K562 (cell line): ENCODE data around the gene CD47. TPM values are rescaled to one million over a fixed set of nuclear protein-coding genes. Genes with fewer than 3 reads are reported as not detected.

Experiments used
- ATAC-seq: fragments of 200-7000 bp; cut with Tn5 transposase; 3 replicates; pipeline ENCODE4 v1.9.1; 2020; ENCODE audit warnings: moderate library complexity
- BruUV-seq: library from RNA; stranded (reverse); fragments of 400-500 nt; replicated peaks from 2 replicates; lab custom pipeline; 2021; lab: Mats Ljungman, UMichigan
- CTCF ChIA-PET: fragments of 300-600 bp; formaldehyde crosslinking; extraction: SDS; loops from one replicate; lab custom pipeline; 2021; ENCODE audit warnings: low intra/inter-chr PET ratio; lab: Yijun Ruan, JAX
- POLR2A ChIA-PET: fragments of 300-600, 350-650 bp; sonication (Branson Sonifier 250); formaldehyde crosslinking; extraction: SDS; loops from one replicate; lab custom pipeline; 2021; ENCODE audit warnings: antibody characterized with exemption, inconsistent platforms; lab: Yijun Ruan, JAX
- DNase-seq, 4 experiments: peaks; one replicate each; pipeline versions ENCODE4 v3.0.0 to v3.0.0-alpha.2; 2011 to 2018; ENCODE audit warnings: low spot score in 3 of 4, mixed read lengths in 3 of 4; ENCODE audit errors: extremely low read depth in 1 of 4
- FAIRE-seq: peaks from 2 replicates; lab custom pipeline; 2011; peaks lifted over from hg19 to GRCh38; lab: Jason Lieb, UNC
- H2AFZ ChIP-seq: 2 replicates; pipeline ENCODE4 v1.6.0; 2011; ENCODE audit warnings: low read depth, low read length, control low read depth, inconsistent platforms
- H3K27ac ChIP-seq: fragments of 200-600 bp; 3 replicates; pipeline ENCODE4 v1.8.0; 2011; ENCODE audit warnings: low read depth, mild to moderate bottlenecking, control low read depth, inconsistent platforms, low read length, moderate library complexity, mixed read lengths; ENCODE audit errors: extremely low read depth
- H3K27me3 ChIP-seq, 2 experiments: fragments of 300-600 bp in 1 of 2; 2 replicates in 1 of 2; 3 replicates in 1 of 2; pipeline versions ENCODE4 v1.6.0 to v1.8.0; 2011; ENCODE audit warnings: inconsistent platforms in 2 of 2, low read length in 2 of 2, mild to moderate bottlenecking in 1 of 2, mixed read lengths in 1 of 2, moderate library complexity in 1 of 2; ENCODE audit not compliant: control insufficient read depth in 2 of 2, insufficient read depth in 2 of 2
- H3K36me3 ChIP-seq: fragments of 300-600 bp; 3 replicates; pipeline ENCODE4 v1.8.0; 2011; ENCODE audit warnings: mild to moderate bottlenecking, low read length, inconsistent platforms; ENCODE audit not compliant: control insufficient read depth, insufficient read depth
- H3K4me1 ChIP-seq, 2 experiments: fragments of 200-600 bp in 1 of 2; replicated peaks in 1 of 2; 2 replicates in 1 of 2; 3 replicates in 1 of 2; pipeline versions ENCODE4 v1.5.1 to v1.8.0; 2011; ENCODE audit warnings: inconsistent platforms in 2 of 2, low read length in 2 of 2, mild to moderate bottlenecking in 1 of 2, mixed read lengths in 1 of 2, moderate library complexity in 1 of 2; ENCODE audit not compliant: control insufficient read depth in 2 of 2, insufficient read depth in 2 of 2
- H3K4me2 ChIP-seq: 2 replicates; pipeline ENCODE4 v1.6.1; 2011; ENCODE audit warnings: low read length, control low read depth, inconsistent platforms, mixed read lengths; ENCODE audit not compliant: insufficient read depth
- H3K4me3 ChIP-seq: fragments of 200-600 bp; sonication (generic), shearing (Covaris generic); 2 replicates; pipeline ENCODE4 v1.5.1; 2016; ENCODE audit warnings: control low read depth, inconsistent platforms
- H3K79me2 ChIP-seq: fragments of 200-600 bp; 3 replicates; pipeline ENCODE4 v1.8.0; 2011; ENCODE audit warnings: low read length, inconsistent platforms; ENCODE audit not compliant: control insufficient read depth, insufficient read depth
- H3K9ac ChIP-seq, 2 experiments: 2 replicates each; pipeline versions ENCODE4 v1.6.0 to v1.6.1; 2011; ENCODE audit warnings: low read depth in 2 of 2, low read length in 2 of 2, control low read depth in 1 of 2, inconsistent platforms in 1 of 2, mild to moderate bottlenecking in 1 of 2, mixed read lengths in 1 of 2; ENCODE audit not compliant: insufficient read depth in 1 of 2
- H3K9me1 ChIP-seq: one replicate; pipeline ENCODE4 v1.6.0; 2011; ENCODE audit warnings: inconsistent platforms, mild to moderate bottlenecking, low read length, moderate library complexity; ENCODE audit not compliant: control insufficient read depth, insufficient read depth
- H3K9me3 ChIP-seq: replicated peaks from 2 replicates; pipeline ENCODE4 v1.5.1; 2011; ENCODE audit warnings: low read depth, low read length, inconsistent platforms; ENCODE audit not compliant: control insufficient read depth, insufficient read depth
- H4K20me1 ChIP-seq: replicated peaks from 2 replicates; pipeline ENCODE4 v1.6.1; 2011; ENCODE audit warnings: low read length, inconsistent platforms, mixed read lengths; ENCODE audit not compliant: control insufficient read depth, insufficient read depth
- CHD4 ChIP-seq: fragments of 200-600 bp; sonication (generic); IDR thresholded peaks from 3 replicates; pipeline ENCODE4 v1.6.1; 2012; ENCODE audit warnings: low read depth, mild to moderate bottlenecking, mixed read lengths, low read length, inconsistent platforms; ENCODE audit not compliant: insufficient read depth, insufficient replicate concordance, poor library complexity, severe bottlenecking
- DNMT1 ChIP-seq: fragments of 450-650 bp; IDR thresholded peaks from 2 replicates; pipeline ENCODE4 v1.6.1; 2016; ENCODE audit warnings: antibody characterized with exemption, mild to moderate bottlenecking
- KDM5B ChIP-seq: fragments of 200-600 bp; sonication (generic); IDR thresholded peaks from 2 replicates; pipeline ENCODE4 v1.6.1; 2012; ENCODE audit warnings: low read depth, mild to moderate bottlenecking, moderate library complexity, low read length, control low read depth, inconsistent platforms; ENCODE audit not compliant: insufficient replicate concordance
- MIER1 ChIP-seq: fragments of 450-650 bp; IDR thresholded peaks from 2 replicates; pipeline ENCODE4 v1.6.1; 2016; ENCODE audit warnings: antibody characterized with exemption, mild to moderate bottlenecking, low read depth
- STAT6 ChIP-seq: sonication (generic); formaldehyde crosslinking; IDR thresholded peaks from 2 replicates; pipeline ENCODE4 v1.8.1; 2023; ENCODE audit warnings: mild to moderate bottlenecking, missing genetic modification reagents
- ZNF140 ChIP-seq: fragments of 250-450 bp; sonication (Bioruptor Pico); IDR thresholded peaks from 2 replicates; pipeline ENCODE4 v1.8.0; 2021; ENCODE audit warnings: moderate library complexity, mild to moderate bottlenecking, inconsistent platforms
- ZNF175 ChIP-seq: fragments of 200-800 bp; sonication (Bioruptor generic); IDR thresholded peaks from 2 replicates; pipeline ENCODE4 v1.6.1; 2016; ENCODE audit warnings: low read depth, mild to moderate bottlenecking, missing genetic modification characterization, missing compliant biosample characterization
- ZNF398 ChIP-seq: fragments of 250-450 bp; sonication (Bioruptor Pico); IDR thresholded peaks from 2 replicates; pipeline ENCODE4 v1.8.0; 2021; ENCODE audit warnings: moderate library complexity, mild to moderate bottlenecking, inconsistent platforms
- ZNF449 ChIP-seq: fragments of 250-450 bp; sonication (Bioruptor Pico); IDR thresholded peaks from 2 replicates; pipeline ENCODE4 v1.8.0; 2022; ENCODE audit warnings: moderate library complexity, mild to moderate bottlenecking, inconsistent platforms
- ZNF584 ChIP-seq: fragments of 200-800 bp; sonication (Bioruptor generic); IDR thresholded peaks from 2 replicates; pipeline ENCODE4 v1.6.1; 2016; ENCODE audit warnings: low read depth, mild to moderate bottlenecking, missing genetic modification characterization, missing compliant biosample characterization
- WGBS: fragments of 100-300 bp; shearing (Covaris generic); methylation state at CpG from one replicate; pipeline ENCODE4 v1.1.6; 2016; ENCODE audit warnings: low coverage, mixed read lengths; ENCODE audit not compliant: insufficient coverage; ENCODE audit errors: missing lambda C conversion rate; 5-methylcytosine and 5-hydroxymethylcytosine counted together
- in situ Hi-C: fragments of 300-500 bp; cut with MboI; formaldehyde crosslinking; loops from 4 replicates; pipeline ENCODE4 v1.15.0; 2018; ENCODE audit warnings: inconsistent platforms, mixed read lengths
- intact Hi-C: fragments of 100-400 bp; cut with micrococcal nuclease; formaldehyde crosslinking; loops from 2 replicates; pipeline ENCODE4 v1.14.2; 2022
- polyA plus RNA-seq, 8 experiments: library from polyadenylated mRNA; depleted of rRNA in 4 of 8; stranded (reverse) in 5 of 8; unstranded in 3 of 8; fragments of >200 nt; fragmentation: Nextera tagmentation in 2 of 8; fragmentation: Illumina TruSeq in 1 of 8; extraction: Ambion mirVana in 2 of 8; extraction: Trizol in 1 of 8; gene quantifications; 2 replicates each; pipeline versions ENCODE4 v1.2.1 to v1.2.3, GENCODE V29; 2011 to 2014; ENCODE audit warnings: inconsistent platforms in 1 of 8, missing spikeins in 1 of 8
- total RNA-seq, 7 experiments: library from RNA; depleted of rRNA in 6 of 7; stranded (reverse); fragments of >200 nt in 6 of 7; fragmentation: Illumina TruSeq in 2 of 7; extraction: Trizol in 2 of 7; gene quantifications; 2 replicates each; pipeline versions ENCODE4 v1.2.1 to v1.2.3, GENCODE V29; 2011 to 2021; ENCODE audit warnings: low replicate concordance in 1 of 7

CD47 gene
- total and polyA plus RNA-seq, 9 of the 15 experiments (the other 6 are each of a cell fraction or from before 2014, with no cell fraction given), result 10.2 to 62.6 (median 36.3) TPM

- Histone ChIP-seq H3K9ac (no peak overlapping the region), H3K9me1 (no peaks in the 10 kb centered on the region), H3K36me3 (no peaks in the 10 kb centered on the region), H3K9me3 (no peaks in the 10 kb centered on the region), H3K27ac (no peak overlapping the region), H3K4me2 (no peak overlapping the region), H4K20me1 (no peaks in the 10 kb centered on the region), H2AFZ (no peak overlapping the region), H3K27me3 (no peaks in the 10 kb centered on the region), H3K4me1 (no peaks in the 10 kb centered on the region), H3K79me2 (no peaks in the 10 kb centered on the region), H3K4me3 (no peak overlapping the region)
- ATAC-seq, result no peak
- BruUV-seq, result no TSS peak
- ChIA-PET POLR2A (interaction anchor here (0.7 kb wide), 1 partner anchor 28 kb away, joined by 3 read pairs; no protein-coding TSS in a partner anchor), CTCF (no interaction called here)
- DNase-seq, result no peak
- in situ Hi-C loops, result no loop called here
- TF ChIP-seq CHD4 (no peak), STAT6 (no peak), MIER1 (no peak), ZNF140 (CRISPR knock-in tag) (no peak), ZNF398 (no peak), ZNF449 (CRISPR knock-in tag) (no peak), DNMT1 (no peak), ZNF175 (CRISPR knock-in tag) (no peak), KDM5B (no peak), ZNF584 (CRISPR knock-in tag) (no peak)
- 56% methylated on average over 4 of the region's 4 CpGs for WGBS
- no peak for FAIRE-seq
- intact Hi-C loops, result no loop called here
Measured at GRCh38 chr3:108035751-108036150, 55.1 kb downstream of the CD47 start.
